Measurements from ENCODE around the gene CD163L1. TPM values are rescaled to one million over a fixed set of nuclear protein-coding genes. Genes with fewer than 3 reads are reported as not detected.

CD163L1 gene
- total RNA-seq, 4 donors from 2014 or later: 0.32 to 4.7 (median 2.1) TPM

DNA sequence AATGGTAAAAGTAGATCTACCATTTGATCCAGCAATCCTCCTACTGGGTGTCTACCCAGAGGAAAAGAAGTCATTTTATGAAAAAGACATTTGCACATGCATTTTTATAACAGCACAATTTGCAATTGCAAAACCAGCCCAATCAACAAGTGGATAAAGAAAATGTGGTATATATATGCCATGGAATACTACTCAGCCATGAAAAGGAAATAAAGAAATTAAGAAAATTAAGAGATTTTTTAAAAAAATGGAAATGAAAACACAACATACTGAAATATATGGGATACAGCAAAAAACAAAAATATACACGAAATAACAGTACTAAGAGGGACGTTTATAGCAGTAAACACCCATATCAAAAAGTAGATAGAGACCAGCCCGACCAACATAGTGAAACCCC, 81.2 kb downstream of the CD163L1 start:
- DNase-seq (ENCODE audit: low spot score in 2 of 2): no peak
- WGBS: 84% methylated on average over 3 of the region's 3 CpGs
- H3K27ac ChIP-seq: no peak overlapping the region
- TF ChIP-seq EP300 (IDR thresholded peaks at IDR 0.05) (no peak), POLR2AphosphoS5 (IDR thresholded peaks at IDR 0.05) (no peak), POLR2A (IDR thresholded peaks at IDR 0.05) (no peak)
- TF ChIP-seq, protein P1, sequence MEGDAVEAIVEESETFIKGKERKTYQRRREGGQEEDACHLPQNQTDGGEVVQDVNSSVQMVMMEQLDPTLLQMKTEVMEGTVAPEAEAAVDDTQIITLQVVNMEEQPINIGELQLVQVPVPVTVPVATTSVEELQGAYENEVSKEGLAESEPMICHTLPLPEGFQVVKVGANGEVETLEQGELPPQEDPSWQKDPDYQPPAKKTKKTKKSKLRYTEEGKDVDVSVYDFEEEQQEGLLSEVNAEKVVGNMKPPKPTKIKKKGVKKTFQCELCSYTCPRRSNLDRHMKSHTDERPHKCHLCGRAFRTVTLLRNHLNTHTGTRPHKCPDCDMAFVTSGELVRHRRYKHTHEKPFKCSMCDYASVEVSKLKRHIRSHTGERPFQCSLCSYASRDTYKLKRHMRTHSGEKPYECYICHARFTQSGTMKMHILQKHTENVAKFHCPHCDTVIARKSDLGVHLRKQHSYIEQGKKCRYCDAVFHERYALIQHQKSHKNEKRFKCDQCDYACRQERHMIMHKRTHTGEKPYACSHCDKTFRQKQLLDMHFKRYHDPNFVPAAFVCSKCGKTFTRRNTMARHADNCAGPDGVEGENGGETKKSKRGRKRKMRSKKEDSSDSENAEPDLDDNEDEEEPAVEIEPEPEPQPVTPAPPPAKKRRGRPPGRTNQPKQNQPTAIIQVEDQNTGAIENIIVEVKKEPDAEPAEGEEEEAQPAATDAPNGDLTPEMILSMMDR (IDR thresholded peaks at IDR 0.05): no peak
- peaks cover 10% of the 10 kb centered on the region for H3K9me3 ChIP-seq
- H3K4me3 ChIP-seq: no peak overlapping the region
- no peaks in the 10 kb centered on the region for H3K4me1 ChIP-seq
- H3K36me3 ChIP-seq: no peaks in the 10 kb centered on the region
- no peaks in the 10 kb centered on the region for H3K27me3 ChIP-seq

DNA sequence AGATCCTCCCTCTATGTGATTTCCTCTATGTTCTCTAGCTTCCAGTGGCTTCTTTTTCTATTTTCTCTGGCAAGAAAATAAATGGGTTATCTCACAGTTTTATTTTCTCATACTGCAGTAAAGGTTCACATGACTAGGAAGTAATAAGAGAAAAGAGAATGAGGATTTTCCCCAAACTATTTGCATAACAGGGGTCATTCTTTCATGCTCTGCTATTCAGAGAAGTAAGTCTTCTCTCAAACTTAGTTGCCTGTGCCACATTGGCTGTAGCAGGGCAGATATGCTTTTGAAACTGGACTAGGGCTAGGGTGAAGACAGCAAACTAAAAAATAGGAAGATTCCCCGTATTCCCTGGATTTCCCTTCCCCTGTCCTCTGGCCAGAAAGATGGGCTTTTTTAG, 82.7 kb downstream of the CD163L1 start:
- Histone ChIP-seq H3K27ac (no peak overlapping the region), H3K27me3 (no peaks in the 10 kb centered on the region), H3K4me3 (no peak overlapping the region), H3K36me3 (no peaks in the 10 kb centered on the region), H3K9me3 (peaks cover 10% of the 10 kb centered on the region), H3K4me1 (no peaks in the 10 kb centered on the region)
- no peak for DNase-seq (ENCODE audit: low spot score in 2 of 2)
- no peak for TF ChIP-seq POLR2A (IDR thresholded peaks at IDR 0.05)
- TF ChIP-seq, protein P1 (IDR thresholded peaks at IDR 0.05): no peak
- no peak for TF ChIP-seq EP300 (IDR thresholded peaks at IDR 0.05)
- no peak for TF ChIP-seq POLR2AphosphoS5 (IDR thresholded peaks at IDR 0.05)
- 88% methylated on average over 1 of the region's 1 CpG for WGBS

DNA sequence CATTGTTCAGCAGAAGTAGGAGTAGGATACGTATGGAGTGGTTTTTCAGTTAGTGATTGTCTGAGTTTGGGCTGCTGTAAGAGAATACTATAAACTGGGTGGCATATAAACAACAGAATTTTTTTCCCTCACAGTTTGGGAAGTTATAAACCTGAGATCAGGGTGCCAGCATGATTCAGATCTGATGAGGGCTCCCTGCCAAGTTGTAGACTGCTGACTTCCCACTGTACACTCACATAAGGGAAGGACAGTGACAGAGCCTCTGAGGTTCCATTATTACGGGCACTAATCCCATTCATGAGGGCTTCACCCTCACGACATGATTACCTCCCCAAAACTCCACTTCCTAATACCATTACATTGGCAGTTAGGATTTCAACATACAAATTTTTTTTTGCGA, 89.4 kb downstream of the CD163L1 start:
- no peaks in the 10 kb centered on the region for H3K27me3 ChIP-seq
- no peaks in the 10 kb centered on the region for H3K4me1 ChIP-seq
- no peak for DNase-seq (ENCODE audit: low spot score in 2 of 2)
- no peak overlapping the region for H3K4me3 ChIP-seq
- no peak overlapping the region for H3K27ac ChIP-seq
- H3K9me3 ChIP-seq: no peaks in the 10 kb centered on the region
- no peaks in the 10 kb centered on the region for H3K36me3 ChIP-seq
- TF ChIP-seq POLR2A (IDR thresholded peaks at IDR 0.05) (no peak), POLR2AphosphoS5 (IDR thresholded peaks at IDR 0.05) (no peak), EP300 (IDR thresholded peaks at IDR 0.05) (no peak)
- TF ChIP-seq, protein P1 (IDR thresholded peaks at IDR 0.05): no peak
- WGBS: 79% methylated on average over 4 of the region's 4 CpGs

DNA sequence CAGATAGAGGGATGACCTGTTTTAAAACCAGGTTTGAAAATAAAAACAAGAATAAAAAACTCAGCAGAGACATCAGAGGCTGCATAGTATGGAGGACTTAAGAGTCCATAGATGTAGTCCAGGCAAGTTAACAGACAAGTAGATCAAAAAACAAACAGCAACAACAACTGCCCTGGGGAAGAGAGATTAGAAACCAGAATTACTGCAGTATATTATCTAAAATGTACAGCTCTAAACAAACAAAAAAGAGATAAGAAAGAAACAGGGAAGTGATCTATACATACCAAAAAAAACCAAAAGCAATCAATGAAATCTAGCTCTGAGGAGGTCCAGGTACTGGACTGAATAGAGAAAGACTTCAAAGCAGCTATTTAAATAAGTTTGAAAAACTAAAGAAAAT, 91.3 kb downstream of the CD163L1 start:
- H3K27me3 ChIP-seq: no peaks in the 10 kb centered on the region
- H3K4me1 ChIP-seq: no peaks in the 10 kb centered on the region
- no peak overlapping the region for H3K4me3 ChIP-seq
- H3K27ac ChIP-seq: no peak overlapping the region
- no peak for DNase-seq (ENCODE audit: low spot score in 2 of 2)
- H3K36me3 ChIP-seq: no peaks in the 10 kb centered on the region
- no peaks in the 10 kb centered on the region for H3K9me3 ChIP-seq
- TF ChIP-seq, protein P1 (IDR thresholded peaks at IDR 0.05): no peak
- TF ChIP-seq POLR2AphosphoS5 (IDR thresholded peaks at IDR 0.05) (no peak), POLR2A (IDR thresholded peaks at IDR 0.05) (no peak), EP300 (IDR thresholded peaks at IDR 0.05) (no peak)

DNA sequence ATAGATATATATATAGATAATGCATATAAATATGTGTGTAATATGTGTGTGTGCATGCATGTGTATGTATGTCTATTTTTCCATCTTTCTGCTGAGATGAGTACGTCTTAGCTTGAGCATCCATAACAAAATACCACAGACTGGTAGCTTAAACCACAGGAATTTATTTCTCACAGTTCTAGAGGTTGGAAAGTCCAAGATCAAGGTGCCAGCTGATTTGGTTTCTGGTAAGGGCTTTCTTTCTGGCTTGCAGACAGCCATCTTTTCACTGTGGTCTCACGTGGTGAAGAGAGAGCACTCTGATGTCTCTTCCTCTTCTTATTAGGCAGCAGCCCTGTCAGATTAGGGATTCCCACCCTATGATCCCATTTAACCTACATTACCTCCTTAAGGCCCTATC, 92.8 kb downstream of the CD163L1 start:
- 46% methylated on average over 2 of the region's 2 CpGs for WGBS
- Histone ChIP-seq H3K27me3 (no peaks in the 10 kb centered on the region), H3K4me3 (no peak overlapping the region), H3K9me3 (peaks cover 5% of the 10 kb centered on the region), H3K27ac (no peak overlapping the region), H3K36me3 (no peaks in the 10 kb centered on the region), H3K4me1 (no peaks in the 10 kb centered on the region)
- TF ChIP-seq, protein P1 (IDR thresholded peaks at IDR 0.05): no peak
- TF ChIP-seq POLR2AphosphoS5 (IDR thresholded peaks at IDR 0.05) (no peak), EP300 (IDR thresholded peaks at IDR 0.05) (no peak), POLR2A (IDR thresholded peaks at IDR 0.05) (no peak)
- DNase-seq (ENCODE audit: low spot score in 2 of 2): no peak
